Esophagus (tissue), 2 donors: Measurements from ENCODE around the gene STK4. TPM values are rescaled to one million over a fixed set of nuclear protein-coding genes. Genes with fewer than 3 reads are reported as not detected.

ENCODE experiments used
- H3K27ac ChIP-seq, 2 donors: one replicate each; pipeline ENCODE4 v1.5.1; 2013; ENCODE audit warnings: low read depth in 2 of 2, mild to moderate bottlenecking in 2 of 2, inconsistent platforms in 1 of 2, low read length in 1 of 2, moderate library complexity in 1 of 2
- H3K27me3 ChIP-seq, 2 donors: one replicate each; pipeline ENCODE4 v1.6.1; 2013; ENCODE audit warnings: low read length in 2 of 2, control low read depth in 1 of 2, mild to moderate bottlenecking in 1 of 2; ENCODE audit not compliant: insufficient read depth in 2 of 2, control insufficient read depth in 1 of 2
- H3K36me3 ChIP-seq, 2 donors: one replicate each; pipeline ENCODE4 v1.6.1; 2013; ENCODE audit warnings: low read length in 1 of 2; ENCODE audit not compliant: control insufficient read depth in 2 of 2, insufficient read depth in 2 of 2
- H3K4me1 ChIP-seq, 2 donors: one replicate each; pipeline ENCODE4 v1.6.1; 2013; ENCODE audit warnings: low read length in 1 of 2; ENCODE audit not compliant: control insufficient read depth in 2 of 2, insufficient read depth in 2 of 2
- H3K4me3 ChIP-seq, 2 donors: one replicate each; pipeline ENCODE4 v1.5.1; 2013; ENCODE audit warnings: low read length in 2 of 2, mild to moderate bottlenecking in 2 of 2, low read depth in 1 of 2, moderate library complexity in 1 of 2
- H3K9me3 ChIP-seq, 2 donors: one replicate each; pipeline ENCODE4 v1.6.1; 2013; ENCODE audit warnings: mild to moderate bottlenecking in 2 of 2, low read depth in 1 of 2, low read length in 1 of 2, moderate library complexity in 1 of 2; ENCODE audit not compliant: control insufficient read depth in 2 of 2, insufficient read depth in 1 of 2
- WGBS, 2 donors: extraction: QIAGEN DNeasy Blood & Tissue Kit; methylation state at CpG; one replicate each; pipeline ENCODE4 v1.1.7; 2013; 5-methylcytosine and 5-hydroxymethylcytosine counted together
- polyA plus RNA-seq, 2 donors: library from polyadenylated mRNA; stranded (reverse); fragments of 200-250 nt; gene quantifications; one replicate each; pipeline ENCODE4 v1.2.3, GENCODE V29; 2013
- donor health status: healthy with polysubstance abuse.
- donor health status: Bipolar disorder and iron deficiency.

The STK4 gene
- polyA plus RNA-seq, 2 donors, result 4.7 to 4.8 TPM

DNA sequence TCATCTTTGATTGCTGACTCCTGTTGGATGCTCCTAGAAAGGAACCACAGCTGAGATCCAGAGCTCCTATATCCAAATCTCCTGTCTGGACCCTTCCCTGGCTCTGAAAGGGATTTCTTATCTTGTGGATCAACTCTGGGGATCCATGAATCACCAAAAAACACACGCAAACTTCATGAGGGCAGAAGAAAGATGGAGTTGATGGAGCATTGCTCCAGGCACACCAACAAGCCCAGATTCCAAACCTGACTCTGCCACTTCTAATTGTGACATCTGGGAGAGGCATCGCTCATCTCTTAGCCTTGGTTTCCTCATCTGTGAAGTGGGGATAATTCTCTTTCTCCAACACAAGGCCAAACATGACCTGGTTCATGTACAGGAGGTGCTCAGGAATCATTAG lies 127.9 kb downstream of the STK4 start:
- Histone ChIP-seq H3K27me3 (peaks cover 0 to 10% of the 10 kb centered on the region in 2 donors), H3K36me3 (no peaks in the 10 kb centered on the region), H3K27ac (no peak overlapping the region), H3K9me3 (peaks cover 0 to 11% of the 10 kb centered on the region in 2 donors), H3K4me1 (peaks cover 0 to 11% of the 10 kb centered on the region in 2 donors), H3K4me3 (no peak overlapping the region)
- 90 to 93% methylated on average over 2 of the region's 2 CpGs for WGBS, 2 donors

GRCh38 chr20:45094864-45095574 lies 128.7 kb downstream of the STK4 start:
- Histone ChIP-seq H3K9me3 (peaks cover 0 to 11% of the 10 kb centered on the region in 2 donors), H3K27ac (no peak overlapping the region), H3K4me3 (no peak overlapping the region), H3K4me1 (peaks cover 0 to 11% of the 10 kb centered on the region in 2 donors), H3K27me3 (peaks cover 0 to 10% of the 10 kb centered on the region in 2 donors), H3K36me3 (no peaks in the 10 kb centered on the region)
- 91 to 92% methylated on average over 11 of the region's 11 CpGs for WGBS, 2 donors

- Histone ChIP-seq H3K27ac (no peak overlapping the region), H3K36me3 (no peaks in the 10 kb centered on the region), H3K4me3 (no peak overlapping the region), H3K4me1 (peaks cover 0 to 11% of the 10 kb centered on the region in 2 donors), H3K27me3 (peaks cover 0 to 10% of the 10 kb centered on the region in 2 donors), H3K9me3 (peaks cover 0 to 11% of the 10 kb centered on the region in 2 donors)
- WGBS, 2 donors, result 7% methylated on average over 7 of the region's 7 CpGs
Observed at GRCh38 chr20:45095805-45096238, 129.5 kb downstream of the STK4 start.

DNA sequence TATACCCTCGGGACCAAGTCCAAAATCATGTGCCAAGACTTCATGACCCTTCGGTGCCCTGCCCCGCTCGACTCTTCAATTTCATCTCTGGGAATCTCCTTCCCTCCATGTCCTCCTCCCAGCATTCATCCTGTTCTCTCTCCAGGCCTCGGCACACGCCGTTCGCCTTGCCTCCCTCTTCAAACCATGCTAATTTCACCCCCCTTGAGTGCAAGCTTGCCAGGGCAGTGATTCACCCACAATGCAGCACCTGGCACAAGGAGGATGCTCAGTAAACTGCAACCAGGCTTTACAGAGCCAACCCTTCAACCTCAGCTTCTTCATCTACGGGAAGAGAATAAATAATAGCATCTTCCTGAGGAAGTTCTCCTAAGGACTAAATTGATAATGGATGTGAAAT lies 130.5 kb downstream of the STK4 start:
- H3K27me3 ChIP-seq, result peaks cover 0 to 10% of the 10 kb centered on the region in 2 donors
- peaks cover 0 to 11% of the 10 kb centered on the region in 2 donors for H3K4me1 ChIP-seq
- H3K4me3 ChIP-seq, result no peak overlapping the region
- WGBS, 2 donors, result 59 to 74% methylated on average over 9 of the region's 9 CpGs
- H3K36me3 ChIP-seq, result no peaks in the 10 kb centered on the region
- peaks cover 0 to 11% of the 10 kb centered on the region in 2 donors for H3K9me3 ChIP-seq
- no peak overlapping the region for H3K27ac ChIP-seq

- H3K4me3 ChIP-seq, result peak overlapping the region in 1 of 2 donors; percentile 4
Observed at GRCh38 chr20:45097485-45098102, 131.3 kb downstream of the STK4 start.

DNA sequence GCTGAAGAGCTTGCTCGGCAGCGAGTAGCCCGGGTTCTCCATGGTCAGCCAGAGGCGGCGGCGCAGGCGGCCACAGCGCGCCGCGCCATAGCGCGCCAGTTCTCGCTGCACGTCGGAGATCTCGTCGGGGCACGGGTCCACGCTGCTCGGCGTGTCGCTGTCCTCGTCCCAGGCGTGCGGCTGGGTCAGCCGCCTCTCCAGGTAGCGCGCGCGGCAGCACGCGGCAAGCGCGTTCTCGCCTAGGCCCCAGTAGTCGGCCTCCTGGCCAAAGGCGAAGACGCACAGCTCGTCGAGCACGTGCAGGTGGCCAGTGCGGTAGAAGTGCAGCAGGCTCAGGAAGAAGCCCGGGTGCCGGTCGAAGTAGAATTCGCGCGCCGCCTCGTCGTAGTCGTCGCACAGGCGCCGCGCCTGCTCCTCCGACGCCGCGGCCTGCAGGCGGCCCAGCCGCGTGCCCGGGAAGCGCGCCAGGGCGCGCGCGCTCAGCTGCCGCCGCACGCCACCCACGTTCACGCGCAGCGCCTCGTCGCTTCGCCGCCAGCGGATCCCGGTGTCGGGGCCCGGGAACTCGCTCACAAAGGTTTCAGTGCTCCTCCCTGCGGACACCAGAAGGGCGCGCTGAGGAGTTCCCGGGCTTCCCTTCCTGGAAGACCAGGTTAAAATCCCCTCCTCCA lies 131.9 kb downstream of the STK4 start:
- WGBS, 2 donors, result 11 to 16% methylated on average over 77 to 91 of the region's 91 CpGs
- H3K9me3 ChIP-seq, result peaks cover 0 to 11% of the 10 kb centered on the region in 2 donors
- no peaks in the 10 kb centered on the region for H3K36me3 ChIP-seq
- no peak overlapping the region for H3K27ac ChIP-seq
- H3K4me3 ChIP-seq, result peak overlapping the region in 1 of 2 donors; percentile 4
- H3K27me3 ChIP-seq, result peaks cover 0 to 10% of the 10 kb centered on the region in 2 donors
- H3K4me1 ChIP-seq, result peaks cover 0 to 11% of the 10 kb centered on the region in 2 donors

More at GRCh38 chr20:45097485-45098102, 131.3 kb downstream of the STK4 start:
- Histone ChIP-seq H3K9me3 (peaks cover 0 to 11% of the 10 kb centered on the region in 2 donors), H3K27ac (no peak overlapping the region), H3K4me1 (peaks cover 0 to 11% of the 10 kb centered on the region in 2 donors), H3K36me3 (no peaks in the 10 kb centered on the region), H3K27me3 (peaks cover 0 to 10% of the 10 kb centered on the region in 2 donors)
- WGBS, 2 donors, result 31 to 37% methylated on average over 56 of the region's 56 CpGs

GRCh38 chr20:45100563-45101245 lies 134.4 kb downstream of the STK4 start, which contains the start of gene KCNS1:
TSS of gene KCNS1 (minus strand) at chr20:45101127. CDS start at chr20:45099236, 1,891 bp downstream.
- H3K4me3 ChIP-seq, result no peak within 1 kb of the TSS
- H3K27me3 ChIP-seq, result peaks cover 0 to 10% of the 10 kb centered on the region in 2 donors
- no peaks in the 10 kb centered on the region for H3K36me3 ChIP-seq
- no peak within 1 kb of the TSS for H3K27ac ChIP-seq
- 5 to 8% methylated on average over 32 to 38 of the region's 38 CpGs for WGBS, 2 donors
- H3K4me1 ChIP-seq, result peaks cover 0 to 11% of the 10 kb centered on the region in 2 donors
- peaks cover 0 to 11% of the 10 kb centered on the region in 2 donors for H3K9me3 ChIP-seq

DNA sequence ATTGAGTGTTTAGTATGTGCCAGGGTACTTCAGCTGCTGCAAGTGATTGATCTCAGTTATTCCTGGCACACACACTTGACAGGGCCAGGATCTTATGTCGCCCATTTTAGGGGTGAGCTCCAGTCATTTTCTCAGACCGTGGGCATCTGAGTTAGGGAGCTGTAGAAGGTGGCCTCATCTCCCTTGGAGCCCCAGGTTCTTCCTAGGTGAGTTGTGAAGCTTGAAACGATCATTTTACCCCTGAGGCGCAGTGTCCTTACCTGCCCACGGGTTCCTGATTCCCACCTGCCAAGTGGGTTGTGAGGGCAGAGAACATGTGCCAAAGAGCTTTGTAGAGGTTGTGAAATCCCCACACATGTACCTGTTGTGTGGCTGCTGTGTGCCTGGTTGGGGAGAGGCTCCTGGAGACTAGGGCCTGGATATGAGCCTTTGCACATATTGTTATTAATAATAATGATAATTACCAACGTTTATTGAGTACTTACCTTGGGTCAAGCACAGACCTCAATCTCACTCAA lies 135.1 kb downstream of the STK4 start:
- 47 to 49% methylated on average over 6 of the region's 6 CpGs for WGBS, 2 donors

GRCh38 chr20:45103072-45103471 lies 136.8 kb downstream of the STK4 start:
- H3K4me3 ChIP-seq, result no peak overlapping the region

More for the DNA sequence above, 135.1 kb downstream of the STK4 start:
- H3K4me3 ChIP-seq, result no peak overlapping the region
- no peak overlapping the region for H3K27ac ChIP-seq
- no peaks in the 10 kb centered on the region for H3K36me3 ChIP-seq
- peaks cover 0 to 11% of the 10 kb centered on the region in 2 donors for H3K9me3 ChIP-seq
- H3K27me3 ChIP-seq, result peaks cover 0 to 10% of the 10 kb centered on the region in 2 donors
- H3K4me1 ChIP-seq, result peaks cover 0 to 11% of the 10 kb centered on the region in 2 donors

More at GRCh38 chr20:45103072-45103471, 136.8 kb downstream of the STK4 start:
- H3K36me3 ChIP-seq, result no peaks in the 10 kb centered on the region
- no peak overlapping the region for H3K27ac ChIP-seq
- peaks cover 0 to 3% of the 10 kb centered on the region in 2 donors for H3K4me1 ChIP-seq
- peaks cover 0 to 3% of the 10 kb centered on the region in 2 donors for H3K9me3 ChIP-seq
- peaks cover 0 to 2% of the 10 kb centered on the region in 2 donors for H3K27me3 ChIP-seq
- 76 to 84% methylated on average over 2 of the region's 2 CpGs for WGBS, 2 donors
